CD14-positive monocyte (primary cell): Measurements from ENCODE around the gene TAGAP. TPM values are rescaled to one million over a fixed set of nuclear protein-coding genes. Genes with fewer than 3 reads are reported as not detected.
A peak's percentile ranks its signal among the peaks of the same experiment; 100 is the strongest.

Experiments used
- DNase-seq, 3 donors: peaks; one replicate each; pipeline ENCODE4 v3.0.0-alpha.2; 2011 to 2022
- H2AFZ ChIP-seq: 2 replicates; pipeline ENCODE4 v1.6.0; 2012; ENCODE audit warnings: mild to moderate bottlenecking, low read depth, low read length, inconsistent platforms; ENCODE audit not compliant: insufficient read depth, poor library complexity, severe bottlenecking
- H3K27ac ChIP-seq, 2 donors: 1 replicate in 1 of 2; 2 replicates in 1 of 2; pipeline ENCODE4 v1.5.1; 2012 to 2013; ENCODE audit warnings: low read length in 2 of 2, control low read depth in 1 of 2, inconsistent platforms in 1 of 2, low read depth in 1 of 2, mild to moderate bottlenecking in 1 of 2
- H3K27me3 ChIP-seq, 2 donors: one replicate each; pipeline versions ENCODE4 v1.6.0 to v1.6.1; 2011 to 2013; ENCODE audit warnings: low read length in 2 of 2; ENCODE audit not compliant: control insufficient read depth in 2 of 2, insufficient read depth in 2 of 2
- H3K36me3 ChIP-seq, 2 donors: replicated peaks in 1 of 2; 1 replicate in 1 of 2; 2 replicates in 1 of 2; pipeline versions ENCODE4 v1.5.1 to v1.6.1; 2012 to 2013; ENCODE audit warnings: low read length in 2 of 2, control low read depth in 1 of 2, inconsistent platforms in 1 of 2, mild to moderate bottlenecking in 1 of 2; ENCODE audit not compliant: insufficient read depth in 2 of 2, control insufficient read depth in 1 of 2
- H3K4me1 ChIP-seq, 2 donors: 1 replicate in 1 of 2; 2 replicates in 1 of 2; pipeline versions ENCODE4 v1.5.1 to v1.6.1; 2012 to 2013; ENCODE audit warnings: low read length in 2 of 2, control low read depth in 1 of 2, inconsistent platforms in 1 of 2, mild to moderate bottlenecking in 1 of 2, moderate library complexity in 1 of 2; ENCODE audit not compliant: insufficient read depth in 2 of 2, control insufficient read depth in 1 of 2
- H3K4me2 ChIP-seq: replicated peaks from 2 replicates; pipeline ENCODE3; 2012; ENCODE audit warnings: low read length, moderate library complexity, mild to moderate bottlenecking; ENCODE audit not compliant: poor library complexity, severe bottlenecking; ENCODE audit errors: extremely low read depth
- H3K4me3 ChIP-seq, 3 experiments: fragments of 200-600 bp in 1 of 3; sonication (generic) in 1 of 3; replicated peaks in 1 of 3; 1 replicate in 2 of 3; 2 replicates in 1 of 3; pipeline ENCODE4 v1.5.1; 2011 to 2013; ENCODE audit warnings: low read length in 3 of 3, mild to moderate bottlenecking in 3 of 3, control low read depth in 2 of 3, low read depth in 2 of 3, inconsistent platforms in 1 of 3, moderate library complexity in 1 of 3
- H3K79me2 ChIP-seq: 2 replicates; pipeline ENCODE4 v1.6.0; 2012; ENCODE audit warnings: mild to moderate bottlenecking, control low read depth, inconsistent platforms, low read length, moderate library complexity; ENCODE audit not compliant: insufficient read depth
- H3K9ac ChIP-seq: 2 replicates; pipeline ENCODE4 v1.6.0; 2017; ENCODE audit warnings: low read length, mild to moderate bottlenecking; ENCODE audit not compliant: insufficient read depth, poor library complexity, severe bottlenecking
- H3K9me3 ChIP-seq, 2 donors: replicated peaks in 1 of 2; 1 replicate in 1 of 2; 2 replicates in 1 of 2; pipeline versions ENCODE4 v1.5.1 to v1.6.1; 2012 to 2013; ENCODE audit warnings: low read length in 2 of 2, control low read depth in 1 of 2; ENCODE audit not compliant: control insufficient read depth in 1 of 2, insufficient read depth in 1 of 2
- H4K20me1 ChIP-seq: 2 replicates; pipeline ENCODE4 v1.6.0; 2012; ENCODE audit warnings: mild to moderate bottlenecking, low read length, control low read depth, moderate library complexity; ENCODE audit not compliant: insufficient read depth
- H3K27ac Mint-ChIP-seq, 7 donors: one replicate each; pipeline ENCODE4 v1.8.0; 2020; ENCODE audit warnings: mild to moderate bottlenecking in 7 of 7, mixed read lengths in 7 of 7, moderate library complexity in 6 of 7, inconsistent platforms in 2 of 7
- H3K27me3 Mint-ChIP-seq, 3 donors: one replicate each; pipeline ENCODE4 v1.8.0; 2021 to 2022; ENCODE audit warnings: low read depth in 3 of 3, mild to moderate bottlenecking in 3 of 3, mixed read lengths in 3 of 3, moderate library complexity in 3 of 3, inconsistent platforms in 1 of 3
- H3K36me3 Mint-ChIP-seq, 2 donors: one replicate each; pipeline ENCODE4 v1.8.0; 2020; ENCODE audit warnings: mixed read lengths in 2 of 2, inconsistent platforms in 1 of 2, mild to moderate bottlenecking in 1 of 2
- H3K4me1 Mint-ChIP-seq: one replicate; pipeline ENCODE4 v1.8.0; 2020; ENCODE audit warnings: mild to moderate bottlenecking, mixed read lengths
- H3K4me3 Mint-ChIP-seq, 2 donors: one replicate each; pipeline ENCODE4 v1.8.0; 2020; ENCODE audit warnings: mild to moderate bottlenecking in 2 of 2, mixed read lengths in 2 of 2, moderate library complexity in 1 of 2
- H3K9me3 Mint-ChIP-seq, 7 donors: one replicate each; pipeline ENCODE4 v1.8.0; 2020 to 2022; ENCODE audit warnings: mixed read lengths in 7 of 7, mild to moderate bottlenecking in 6 of 7, moderate library complexity in 6 of 7, inconsistent platforms in 2 of 7
- CTCF ChIP-seq: fragments of 200-600 bp; IDR thresholded peaks from one replicate; pipeline ENCODE4 v1.8.0; 2022; ENCODE audit warnings: antibody characterized with exemption, mild to moderate bottlenecking
- WGBS: methylation state at CpG from one replicate; pipeline ENCODE4 v1.1.5; 2013; ENCODE audit warnings: missing lambda C conversion rate; ENCODE audit not compliant: insufficient coverage; 5-methylcytosine and 5-hydroxymethylcytosine counted together
- intact Hi-C, 2 donors: fragments of 100-400 bp; cut with micrococcal nuclease; formaldehyde crosslinking; loops; one replicate each; pipeline versions ENCODE4 v1.15.0 to v1.15.1; 2023
- polyA plus RNA-seq, 3 donors: library from polyadenylated mRNA; depleted of rRNA in 1 of 3; unstranded in 2 of 3; stranded (reverse) in 1 of 3; fragments of 300-500 nt in 2 of 3; fragments of >200 nt in 1 of 3; fragmentation: Illumina TruSeq in 2 of 3; gene quantifications; 1 replicate in 2 of 3; 2 replicates in 1 of 3; pipeline ENCODE4 v1.2.3, GENCODE V29; 2012 to 2021

TAGAP gene
- polyA plus RNA-seq, 3 donors = 51.9 to 299 (median 59.1) TPM

- Histone ChIP-seq H3K79me2 (no peaks in the 10 kb centered on the region), H3K4me2 (no peak overlapping the region), H3K27ac (no peak overlapping the region), H3K4me3 (no peak overlapping the region), H3K4me1 (peaks cover 22 to 45% of the 10 kb centered on the region in 2 donors), H4K20me1 (no peaks in the 10 kb centered on the region), H3K9ac (no peak overlapping the region), H2AFZ (no peak overlapping the region), H3K27me3 (no peaks in the 10 kb centered on the region), H3K36me3 (no peaks in the 10 kb centered on the region), H3K9me3 (no peaks in the 10 kb centered on the region)
- 100% methylated on average over 1 of the region's 7 CpGs for WGBS
- DNase-seq = no peak
- H3K4me1 Mint-ChIP-seq = peaks cover 32% of the 10 kb centered on the region
- no peak overlapping the region for H3K4me3 Mint-ChIP-seq
- intact Hi-C loops = loop anchor here in 1 of 2 donors (5.0 kb wide), 1 partner anchor 35 kb away; no protein-coding TSS in a partner anchor
- no peaks in the 10 kb centered on the region for H3K27me3 Mint-ChIP-seq
- peaks cover 0 to 2% (median 0%) of the 10 kb centered on the region in 7 donors for H3K9me3 Mint-ChIP-seq
- peaks cover 6 to 10% of the 10 kb centered on the region in 2 donors for H3K36me3 Mint-ChIP-seq
- no peak for TF ChIP-seq CTCF
- H3K27ac Mint-ChIP-seq = peak overlapping the region in 1 of 7 donors; percentile 20
These were observed 37.4 kb upstream of the TAGAP start for GRCh38 chr6:159082039-159082815.

- intact Hi-C loops = loop anchor here in 1 of 2 donors (5.0 kb wide), 1 partner anchor 33 kb away; no protein-coding TSS in a partner anchor
- no peak overlapping the region for H3K27ac ChIP-seq
- peaks cover 30% of the 10 kb centered on the region for H3K4me1 Mint-ChIP-seq
- TF ChIP-seq CTCF = no peak
- H3K27me3 Mint-ChIP-seq = no peaks in the 10 kb centered on the region
- no peaks in the 10 kb centered on the region for H3K9me3 ChIP-seq
- H3K9ac ChIP-seq = no peak overlapping the region
- H2AFZ ChIP-seq = no peak overlapping the region
- H3K36me3 Mint-ChIP-seq = peaks cover 9 to 10% of the 10 kb centered on the region in 2 donors
- H3K4me3 ChIP-seq = no peak overlapping the region
- WGBS = 7% methylated on average over 2 of the region's 4 CpGs
- H3K4me3 Mint-ChIP-seq = no peak overlapping the region
- H3K27me3 ChIP-seq = no peaks in the 10 kb centered on the region
- H3K79me2 ChIP-seq = no peaks in the 10 kb centered on the region
- no peaks in the 10 kb centered on the region for H4K20me1 ChIP-seq
- no peak overlapping the region for H3K4me2 ChIP-seq
- H3K36me3 ChIP-seq = no peaks in the 10 kb centered on the region
- peaks cover 20 to 44% of the 10 kb centered on the region in 2 donors for H3K4me1 ChIP-seq
- no peak for DNase-seq
- peaks cover 0 to under 1% (median 0%) of the 10 kb centered on the region in 7 donors for H3K9me3 Mint-ChIP-seq
- H3K27ac Mint-ChIP-seq = peak overlapping the region in 2 of 7 donors; percentile 13 to 15
These were observed 35.6 kb upstream of the TAGAP start for GRCh38 chr6:159080217-159080976.
